Spleen (tissue), 11 donors: Measurements from ENCODE around the gene CRTC2. TPM values are rescaled to one million over a fixed set of nuclear protein-coding genes. Genes with fewer than 3 reads are reported as not detected.
"Not testable (repeated sequence)": the region's sequence is repeated elsewhere in the genome, so short reads cannot be mapped to it uniquely, and the experiment has no call there.

ENCODE experiments used
- DNase-seq: peaks from one replicate; pipeline ENCODE4 v3.0.0-alpha.2; 2020
- H3K27ac ChIP-seq, 8 donors: fragments of 200-600 bp; sonication (generic) in 7 of 8; 1 replicate in 4 of 8; 2 replicates in 4 of 8; pipeline versions ENCODE4 v1.5.0 to v1.8.0; 2016 to 2021; ENCODE audit warnings: inconsistent platforms in 4 of 8, mild to moderate bottlenecking in 4 of 8, moderate library complexity in 1 of 8
- H3K27me3 ChIP-seq, 7 donors: fragments of 200-600 bp; sonication (generic) in 6 of 7; replicated peaks in 1 of 7; 1 replicate in 4 of 7; 2 replicates in 3 of 7; pipeline versions ENCODE4 v1.5.0 to v1.8.0; 2016 to 2021; ENCODE audit warnings: inconsistent platforms in 3 of 7, mild to moderate bottlenecking in 1 of 7
- H3K36me3 ChIP-seq, 6 donors: fragments of 200-600 bp; sonication (generic) in 5 of 6; 1 replicate in 4 of 6; 2 replicates in 2 of 6; pipeline versions ENCODE4 v1.5.0 to v1.8.0; 2016 to 2021; ENCODE audit warnings: inconsistent platforms in 2 of 6
- H3K4me1 ChIP-seq, 6 donors: fragments of 200-600 bp; sonication (generic) in 5 of 6; 1 replicate in 3 of 6; 2 replicates in 3 of 6; pipeline versions ENCODE4 v1.5.0 to v1.8.0; 2016 to 2021; ENCODE audit warnings: inconsistent platforms in 3 of 6
- H3K4me3 ChIP-seq, 8 donors: fragments of 200-600 bp; sonication (generic) in 7 of 8; 1 replicate in 4 of 8; 2 replicates in 4 of 8; pipeline versions ENCODE4 v1.5.0 to v1.8.0; 2016 to 2021; ENCODE audit warnings: inconsistent platforms in 4 of 8, mild to moderate bottlenecking in 4 of 8, moderate library complexity in 2 of 8
- H3K9me3 ChIP-seq, 8 donors: fragments of 200-600 bp; sonication (generic) in 7 of 8; 1 replicate in 4 of 8; 2 replicates in 4 of 8; pipeline versions ENCODE4 v1.5.0 to v1.8.0; 2016 to 2021; ENCODE audit warnings: inconsistent platforms in 4 of 8
- CTCF ChIP-seq, 11 experiments: fragments of 200-600 bp in 7 of 11; fragments of 450-650 bp in 4 of 11; sonication (generic) in 4 of 11; IDR thresholded peaks in 8 of 11; conservative IDR thresholded peaks in 3 of 11; 1 replicate in 7 of 11; 2 replicates in 4 of 11; pipeline versions ENCODE4 v1.4.0 to v1.8.0; 2016 to 2021; ENCODE audit warnings: antibody characterized with exemption in 11 of 11, inconsistent platforms in 4 of 11, mild to moderate bottlenecking in 1 of 11
- POLR2A ChIP-seq, 3 donors: fragments of 450-650 bp; IDR thresholded peaks; one replicate each; pipeline ENCODE4 v1.5.1; 2017; ENCODE audit warnings: antibody characterized with exemption in 3 of 3, mild to moderate bottlenecking in 1 of 3
- POLR2AphosphoS5 ChIP-seq, 3 donors: sonication (generic); formaldehyde crosslinking; IDR thresholded peaks; one replicate each; pipeline ENCODE4 v1.5.1; 2017; ENCODE audit warnings: antibody characterized with exemption in 3 of 3
- WGBS, 5 donors: extraction: QIAGEN DNeasy Blood & Tissue Kit in 3 of 5; methylation state at CpG; one replicate each; pipeline versions ENCODE4 v1.1.5 to v1.1.7; 2013 to 2018; 5-methylcytosine and 5-hydroxymethylcytosine counted together
- intact Hi-C: fragments of 100-400 bp; cut with DNase I; formaldehyde crosslinking; loops from one replicate; pipeline ENCODE4 v1.15.0; 2023; ENCODE audit warnings: low total_unique reads
- polyA plus RNA-seq, 3 donors: library from polyadenylated mRNA; stranded (reverse); fragments of 200-250 nt; gene quantifications; one replicate each; pipeline ENCODE4 v1.2.1, GENCODE V29; 2013
- total RNA-seq, 7 donors: library from RNA; depleted of rRNA in 3 of 7; stranded (reverse); fragments of >200 nt in 3 of 7; fragmentation: NEBNext Ultra II Directional in 4 of 7; extraction: Animal tissue kit (Norgen Biotek cat#: 25700) in 4 of 7; gene quantifications; one replicate each; pipeline versions ENCODE4 v1.1.0 to v1.2.1, GENCODE V29; 2016 to 2021
- donor health status: healthy with polysubstance abuse.
- donor health status: DM: no; HTN: no; CAD: no; lungs with moderate emphysema.
- donor health status: DM: no; HTN: no; CAD: no.
- donor health status: Bipolar disorder and iron deficiency.
- donor health status: healthy.
- donor health status: DM: no; HTN: no; CAD: no.
- donor health status: DM: yes; HTN: yes; CAD: no.

The CRTC2 gene
- total and polyA plus RNA-seq, 10 donors, result 34.8 to 80.1 (median 69.5) TPM

- no peak for TF ChIP-seq POLR2AphosphoS5 (IDR thresholded peaks at IDR 0.05)
- TF ChIP-seq CTCF (IDR thresholded peaks at IDR 0.05 in 8 of 11, conservative IDR thresholded peaks at IDR 0.05 in 3 of 11), result peak in 1 of 11 experiments; percentile 27
- H3K27ac ChIP-seq, result peak overlapping the region in 7 of 8 donors; percentile 28 to 97 (median 94)
- intact Hi-C loops, result no loop called here
- peak overlapping the region in 2 of 8 donors; percentile 82 to 95 for H3K4me3 ChIP-seq
- no peaks in the 10 kb centered on the region for H3K27me3 ChIP-seq
- 45 to 54% (median 47%) methylated on average over 4 of the region's 4 CpGs for WGBS, 5 donors
- no peak for DNase-seq
- H3K9me3 ChIP-seq, result no peaks in the 10 kb centered on the region
- peaks cover 0 to 40% (median 12%) of the 10 kb centered on the region in 6 donors for H3K36me3 ChIP-seq
- H3K4me1 ChIP-seq, result peaks cover 36 to 83% (median 60%) of the 10 kb centered on the region in 6 donors
These were observed 38.2 kb downstream of the CRTC2 start for GRCh38 chr1:153919876-153920852.

- Histone ChIP-seq H3K9me3 (no peaks in the 10 kb centered on the region), H3K4me3 (no peak overlapping the region), H3K27ac (no peak overlapping the region), H3K27me3 (no peaks in the 10 kb centered on the region), H3K36me3 (peaks cover 0 to 60% (median 17%) of the 10 kb centered on the region in 6 donors), H3K4me1 (peaks cover 23 to 96% (median 52%) of the 10 kb centered on the region in 6 donors)
- no peak for DNase-seq
- no peak for TF ChIP-seq POLR2A (IDR thresholded peaks at IDR 0.05)
- no peak for TF ChIP-seq POLR2AphosphoS5 (IDR thresholded peaks at IDR 0.05)
- no peak for TF ChIP-seq CTCF (IDR thresholded peaks at IDR 0.05 in 8 of 11, conservative IDR thresholded peaks at IDR 0.05 in 3 of 11)
- 85 to 95% (median 93%) methylated on average over 4 of the region's 4 CpGs for WGBS, 5 donors
- intact Hi-C loops, result no loop called here
These were observed 42.1 kb downstream of the CRTC2 start for GRCh38 chr1:153916297-153916696.

- no peak for DNase-seq
- H3K27me3 ChIP-seq, result no peaks in the 10 kb centered on the region
- no peak for TF ChIP-seq POLR2AphosphoS5 (IDR thresholded peaks at IDR 0.05)
- TF ChIP-seq CTCF (IDR thresholded peaks at IDR 0.05 in 8 of 11, conservative IDR thresholded peaks at IDR 0.05 in 3 of 11), result no peak
- TF ChIP-seq POLR2A (IDR thresholded peaks at IDR 0.05), result no peak
- no peaks in the 10 kb centered on the region for H3K9me3 ChIP-seq
- peaks cover 0 to 72% (median 16%) of the 10 kb centered on the region in 6 donors for H3K4me1 ChIP-seq
- H3K4me3 ChIP-seq, result no peak overlapping the region
- 50 to 74% (median 71%) methylated on average over 2 of the region's 2 CpGs for WGBS, 5 donors
- peaks cover 0 to 59% (median 20%) of the 10 kb centered on the region in 6 donors for H3K36me3 ChIP-seq
- no peak overlapping the region for H3K27ac ChIP-seq
- intact Hi-C loops, result no loop called here
These were observed 46.1 kb downstream of the CRTC2 start for GRCh38 chr1:153912349-153912748.

GRCh38 chr1:153910560-153910959 lies 47.9 kb downstream of the CRTC2 start:
- H3K27me3 ChIP-seq, H3K4me3 ChIP-seq, H3K27ac ChIP-seq, H3K9me3 ChIP-seq, DNase-seq, intact Hi-C loops: not testable (repeated sequence)
- peaks cover 0 to 56% (median 12%) of the 10 kb centered on the region in 6 donors for H3K36me3 ChIP-seq
- WGBS, 5 donors, result 83 to 94% (median 90%) methylated on average over 6 of the region's 6 CpGs
- H3K4me1 ChIP-seq, result peaks cover 0 to 72% (median 14%) of the 10 kb centered on the region in 6 donors
